Keratinocyte (primary cell): ENCODE data around the gene PARD3B. TPM values are rescaled to one million over a fixed set of nuclear protein-coding genes. Genes with fewer than 3 reads are reported as not detected.

Source experiments
- DNase-seq: peaks from one replicate; pipeline ENCODE4 v3.0.0-alpha.2; 2011; ENCODE audit warnings: low read depth, missing footprints, low spot score
- FAIRE-seq: peaks from 2 replicates; lab custom pipeline; 2011; peaks lifted over from hg19 to GRCh38; lab: Jason Lieb, UNC
- H2AFZ ChIP-seq: 2 replicates; pipeline ENCODE4 v1.6.0; 2012; ENCODE audit warnings: low read length, control low read depth, inconsistent platforms; ENCODE audit not compliant: control insufficient read depth
- H3K27ac ChIP-seq: 2 replicates; pipeline ENCODE4 v1.5.1; 2011; ENCODE audit warnings: low read length; ENCODE audit not compliant: control insufficient read depth, insufficient read depth
- H3K27me3 ChIP-seq: 3 replicates; pipeline ENCODE4 v1.6.0; 2011; ENCODE audit warnings: low read length; ENCODE audit not compliant: control insufficient read depth, insufficient read depth; ENCODE audit errors: extremely low read depth
- H3K36me3 ChIP-seq, 2 experiments: 2 replicates in 1 of 2; 3 replicates in 1 of 2; pipeline ENCODE4 v1.5.1; 2011; ENCODE audit warnings: low read length in 2 of 2, mild to moderate bottlenecking in 1 of 2; ENCODE audit not compliant: control insufficient read depth in 2 of 2, insufficient read depth in 2 of 2; ENCODE audit errors: extremely low read depth in 1 of 2
- H3K4me1 ChIP-seq: 3 replicates; pipeline ENCODE4 v1.5.1; 2011; ENCODE audit warnings: low read length; ENCODE audit not compliant: control insufficient read depth, insufficient read depth; ENCODE audit errors: extremely low read depth
- H3K4me2 ChIP-seq: 3 replicates; pipeline ENCODE4 v1.6.0; 2011; ENCODE audit warnings: low read depth, low read length; ENCODE audit not compliant: control insufficient read depth, insufficient read depth; ENCODE audit errors: extremely low read depth
- H3K4me3 ChIP-seq, 3 experiments: fragments of 200-600 bp in 1 of 3; sonication (generic) in 1 of 3; 2 replicates in 2 of 3; 3 replicates in 1 of 3; pipeline ENCODE4 v1.5.1; 2011 to 2016; ENCODE audit warnings: low read length in 3 of 3, mild to moderate bottlenecking in 3 of 3, control low read depth in 2 of 3, inconsistent platforms in 1 of 3, low read depth in 1 of 3, mixed read lengths in 1 of 3, mixed run types in 1 of 3, moderate library complexity in 1 of 3; ENCODE audit not compliant: control insufficient read depth in 2 of 3, insufficient read depth in 2 of 3; ENCODE audit errors: extremely low read depth in 1 of 3
- H3K79me2 ChIP-seq: 2 replicates; pipeline ENCODE4 v1.6.0; 2012; ENCODE audit warnings: low read length; ENCODE audit not compliant: control insufficient read depth, insufficient read depth
- H3K9ac ChIP-seq: 3 replicates; pipeline ENCODE4 v1.6.0; 2011; ENCODE audit warnings: low read length; ENCODE audit not compliant: control insufficient read depth, insufficient read depth; ENCODE audit errors: extremely low read depth
- H3K9me1 ChIP-seq: 3 replicates; pipeline ENCODE4 v1.6.0; 2011; ENCODE audit warnings: low read length; ENCODE audit not compliant: control insufficient read depth, insufficient read depth; ENCODE audit errors: extremely low read depth
- H3K9me3 ChIP-seq: 2 replicates; pipeline ENCODE4 v1.5.1; 2012; ENCODE audit warnings: low read depth, low read length; ENCODE audit not compliant: control insufficient read depth
- H4K20me1 ChIP-seq: 3 replicates; pipeline ENCODE4 v1.6.0; 2011; ENCODE audit warnings: low read length; ENCODE audit not compliant: control insufficient read depth, insufficient read depth; ENCODE audit errors: extremely low read depth
- EZH2 ChIP-seq: IDR thresholded peaks from one replicate; pipeline ENCODE4 v1.6.1; 2012; ENCODE audit warnings: inconsistent platforms, mild to moderate bottlenecking, low read length, moderate library complexity
- dilution Hi-C: fragments of 300-500 bp; cut with MboI; formaldehyde crosslinking; loops from one replicate; pipeline ENCODE4 v1.7.0; 2020; ENCODE audit warnings: low sequenced_read_pairs; ENCODE audit not compliant: extremely low pct_ligation_motif_present
- polyA plus RNA-seq, 5 experiments: library from polyadenylated mRNA; depleted of rRNA in 3 of 5; stranded (reverse) in 3 of 5; stranded (forward) in 1 of 5; unstranded in 1 of 5; fragments of >200 nt; gene quantifications; 1 replicate in 1 of 5; 2 replicates in 3 of 5; 3 replicates in 1 of 5; pipeline versions ENCODE4 v1.2.1 to v1.2.3, GENCODE V29; 2011 to 2012; ENCODE audit warnings: missing spikeins in 2 of 5, low read depth in 1 of 5, low replicate concordance in 1 of 5
- TF ChIP-seq, protein P1 (sequence below), 3 experiments: IDR thresholded peaks in 1 of 3; conservative IDR thresholded peaks in 1 of 3; optimal IDR thresholded peaks in 1 of 3; 2 replicates in 2 of 3; 3 replicates in 1 of 3; pipeline versions ENCODE3 to v1.5.1; 2011; ENCODE audit warnings: low read length in 3 of 3, mild to moderate bottlenecking in 3 of 3, moderate library complexity in 2 of 3, control low read depth in 1 of 3, inconsistent platforms in 1 of 3; ENCODE audit not compliant: insufficient read depth in 2 of 3; ENCODE audit errors: extremely low read depth in 1 of 3

PARD3B gene
- polyA plus RNA-seq, 1 donor (not counting 4 experiments of a cell fraction or from before 2014, with no cell fraction given): 1.2 TPM

DNA sequence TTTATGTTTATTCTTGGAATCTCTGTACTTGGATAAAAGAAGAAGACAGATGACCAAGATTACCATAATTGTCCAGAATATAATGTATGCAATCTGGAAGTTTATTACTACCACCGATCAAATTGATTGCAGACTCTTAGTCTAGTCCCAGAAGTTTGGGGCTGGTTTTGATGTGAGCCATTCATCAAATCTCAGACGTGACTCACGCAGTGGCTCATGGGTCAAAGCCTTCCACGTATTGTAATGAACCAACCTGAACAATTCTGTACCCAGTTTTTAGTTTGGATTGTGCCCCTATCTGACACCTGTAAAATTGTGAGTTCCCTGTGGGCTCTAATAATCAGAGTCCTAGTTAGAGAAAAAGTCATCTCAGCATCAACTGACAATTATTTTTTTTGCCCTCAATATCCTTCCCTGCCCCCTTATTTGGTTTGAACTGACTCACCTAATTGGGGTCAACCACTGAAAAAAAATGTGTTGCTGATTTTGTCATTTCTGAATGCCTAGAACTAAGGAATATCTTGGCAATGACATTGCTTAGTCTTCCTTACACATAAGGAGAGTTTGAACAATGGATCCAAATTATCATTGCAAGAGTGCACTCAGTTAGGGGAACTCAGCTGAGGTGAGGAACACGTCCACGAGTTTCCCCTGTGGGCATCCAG lies 917.5 kb downstream of the PARD3B start:
- Histone ChIP-seq H3K27ac (no peak overlapping the region), H3K9me3 (no peaks in the 10 kb centered on the region), H3K27me3 (no peaks in the 10 kb centered on the region), H3K9ac (no peak overlapping the region), H3K9me1 (no peaks in the 10 kb centered on the region), H3K4me3 (no peak overlapping the region), H3K4me2 (no peak overlapping the region), H4K20me1 (no peaks in the 10 kb centered on the region), H3K36me3 (no peaks in the 10 kb centered on the region), H3K4me1 (no peaks in the 10 kb centered on the region), H2AFZ (no peak overlapping the region), H3K79me2 (no peaks in the 10 kb centered on the region)
- TF ChIP-seq EZH2: no peak
- TF ChIP-seq, protein P1, sequence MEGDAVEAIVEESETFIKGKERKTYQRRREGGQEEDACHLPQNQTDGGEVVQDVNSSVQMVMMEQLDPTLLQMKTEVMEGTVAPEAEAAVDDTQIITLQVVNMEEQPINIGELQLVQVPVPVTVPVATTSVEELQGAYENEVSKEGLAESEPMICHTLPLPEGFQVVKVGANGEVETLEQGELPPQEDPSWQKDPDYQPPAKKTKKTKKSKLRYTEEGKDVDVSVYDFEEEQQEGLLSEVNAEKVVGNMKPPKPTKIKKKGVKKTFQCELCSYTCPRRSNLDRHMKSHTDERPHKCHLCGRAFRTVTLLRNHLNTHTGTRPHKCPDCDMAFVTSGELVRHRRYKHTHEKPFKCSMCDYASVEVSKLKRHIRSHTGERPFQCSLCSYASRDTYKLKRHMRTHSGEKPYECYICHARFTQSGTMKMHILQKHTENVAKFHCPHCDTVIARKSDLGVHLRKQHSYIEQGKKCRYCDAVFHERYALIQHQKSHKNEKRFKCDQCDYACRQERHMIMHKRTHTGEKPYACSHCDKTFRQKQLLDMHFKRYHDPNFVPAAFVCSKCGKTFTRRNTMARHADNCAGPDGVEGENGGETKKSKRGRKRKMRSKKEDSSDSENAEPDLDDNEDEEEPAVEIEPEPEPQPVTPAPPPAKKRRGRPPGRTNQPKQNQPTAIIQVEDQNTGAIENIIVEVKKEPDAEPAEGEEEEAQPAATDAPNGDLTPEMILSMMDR (optimal IDR thresholded peaks at IDR 0.05 in 1 of 3, IDR thresholded peaks at IDR 0.05 in 1 of 3, conservative IDR thresholded peaks at IDR 0.05 in 1 of 3; ENCODE audit: extremely low read depth in 1 of 3, insufficient read depth in 2 of 3, low read length in 3 of 3): no peak
- dilution Hi-C loops: no loop called here
- DNase-seq (no peak), FAIRE-seq (no peak)

DNA sequence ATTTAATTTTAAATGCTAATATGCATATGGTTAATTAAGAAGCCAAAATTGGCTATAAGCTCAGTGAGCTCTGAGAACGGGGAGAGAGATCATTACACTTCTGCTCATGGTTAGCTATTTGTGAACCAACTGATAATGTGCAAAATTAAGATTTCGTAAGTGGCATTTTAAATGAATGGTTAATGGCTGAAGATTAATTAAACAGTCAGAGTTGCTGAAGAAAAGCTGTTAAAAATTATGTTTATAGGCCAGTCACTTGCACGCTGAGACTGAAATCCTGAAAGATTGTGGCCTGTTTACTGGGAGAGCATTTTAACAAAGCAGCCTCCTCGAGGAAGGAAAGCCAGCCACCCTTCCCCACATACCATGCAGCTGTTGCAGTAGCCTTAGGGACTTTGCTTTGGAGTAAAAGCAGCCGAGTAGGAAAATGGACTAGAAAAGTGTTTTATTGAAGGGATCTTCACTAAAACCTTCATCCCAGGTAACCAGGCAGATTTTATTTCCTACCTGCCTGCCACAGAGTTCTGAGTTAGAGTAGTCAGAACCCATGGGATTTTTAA lies 918.3 kb downstream of the PARD3B start:
- H3K4me3 ChIP-seq: no peak overlapping the region
- FAIRE-seq: no peak
- no peaks in the 10 kb centered on the region for H4K20me1 ChIP-seq
- H3K9me1 ChIP-seq: no peaks in the 10 kb centered on the region
- H3K4me2 ChIP-seq: no peak overlapping the region
- dilution Hi-C loops: no loop called here
- DNase-seq: no peak
- H3K9me3 ChIP-seq: no peaks in the 10 kb centered on the region
- H3K9ac ChIP-seq: no peak overlapping the region
- no peaks in the 10 kb centered on the region for H3K4me1 ChIP-seq
- no peak overlapping the region for H3K27ac ChIP-seq
- TF ChIP-seq, protein P1 (optimal IDR thresholded peaks at IDR 0.05 in 1 of 3, IDR thresholded peaks at IDR 0.05 in 1 of 3, conservative IDR thresholded peaks at IDR 0.05 in 1 of 3; ENCODE audit: extremely low read depth in 1 of 3, insufficient read depth in 2 of 3, low read length in 3 of 3): no peak
- TF ChIP-seq EZH2: no peak
- H2AFZ ChIP-seq: no peak overlapping the region
- H3K36me3 ChIP-seq: no peaks in the 10 kb centered on the region
- no peaks in the 10 kb centered on the region for H3K27me3 ChIP-seq
- no peaks in the 10 kb centered on the region for H3K79me2 ChIP-seq
